HG03575 (cell line): ENCODE results near the gene RABGAP1L.
"Not testable (repeated sequence)": the region's sequence is repeated elsewhere in the genome, so short reads cannot be mapped to it uniquely, and the experiment has no call there.

Experiments used
- ATAC-seq: cut with Tn5 transposase; IDR thresholded peaks from one replicate; pipeline ENCODE4 v1.9.1; 2021; ENCODE audit not compliant: unreplicated experiment, insufficient number of reproducible peaks, low FRiP score; ENCODE audit errors: extremely low read depth

Gene RABGAP1L

DNA sequence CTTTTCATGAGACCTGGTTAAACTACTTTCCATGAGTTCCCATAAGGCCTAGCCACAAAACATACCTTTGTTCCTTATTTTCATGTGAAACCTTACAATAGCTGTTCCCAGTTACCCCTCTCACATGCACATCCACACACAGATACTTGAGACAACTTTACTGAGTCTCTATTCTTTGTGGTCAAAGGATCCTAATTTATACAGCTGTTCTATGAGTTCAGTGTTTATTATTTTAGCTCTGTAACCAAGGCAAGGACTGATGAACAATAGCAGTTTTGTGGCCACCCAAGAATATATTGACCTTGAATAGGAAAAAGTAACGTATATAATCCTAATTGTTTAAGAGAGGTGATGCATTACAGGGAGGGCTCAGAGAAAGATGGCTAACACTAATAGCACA lies 679.9 kb downstream of the RABGAP1L start:
- ATAC-seq = no peak

DNA sequence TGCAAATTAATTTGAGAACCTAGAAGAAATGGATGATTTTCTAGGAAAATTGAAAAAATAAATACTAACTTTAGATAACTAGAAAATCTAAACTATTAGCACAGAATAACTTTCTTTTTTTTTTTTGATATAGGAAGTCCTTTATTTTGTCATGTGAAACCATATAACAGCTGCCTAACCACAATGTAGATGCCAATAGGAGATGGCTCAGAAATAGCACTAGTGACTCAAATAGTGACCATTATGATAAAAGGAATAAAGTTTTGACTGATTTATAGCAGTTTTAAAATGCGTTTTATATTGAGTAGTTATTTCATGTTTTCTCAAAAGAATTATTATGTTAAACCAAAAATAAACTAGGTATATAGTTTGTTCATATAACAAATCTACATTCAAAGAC lies 682.4 kb downstream of the RABGAP1L start:
- ATAC-seq = no peak

DNA sequence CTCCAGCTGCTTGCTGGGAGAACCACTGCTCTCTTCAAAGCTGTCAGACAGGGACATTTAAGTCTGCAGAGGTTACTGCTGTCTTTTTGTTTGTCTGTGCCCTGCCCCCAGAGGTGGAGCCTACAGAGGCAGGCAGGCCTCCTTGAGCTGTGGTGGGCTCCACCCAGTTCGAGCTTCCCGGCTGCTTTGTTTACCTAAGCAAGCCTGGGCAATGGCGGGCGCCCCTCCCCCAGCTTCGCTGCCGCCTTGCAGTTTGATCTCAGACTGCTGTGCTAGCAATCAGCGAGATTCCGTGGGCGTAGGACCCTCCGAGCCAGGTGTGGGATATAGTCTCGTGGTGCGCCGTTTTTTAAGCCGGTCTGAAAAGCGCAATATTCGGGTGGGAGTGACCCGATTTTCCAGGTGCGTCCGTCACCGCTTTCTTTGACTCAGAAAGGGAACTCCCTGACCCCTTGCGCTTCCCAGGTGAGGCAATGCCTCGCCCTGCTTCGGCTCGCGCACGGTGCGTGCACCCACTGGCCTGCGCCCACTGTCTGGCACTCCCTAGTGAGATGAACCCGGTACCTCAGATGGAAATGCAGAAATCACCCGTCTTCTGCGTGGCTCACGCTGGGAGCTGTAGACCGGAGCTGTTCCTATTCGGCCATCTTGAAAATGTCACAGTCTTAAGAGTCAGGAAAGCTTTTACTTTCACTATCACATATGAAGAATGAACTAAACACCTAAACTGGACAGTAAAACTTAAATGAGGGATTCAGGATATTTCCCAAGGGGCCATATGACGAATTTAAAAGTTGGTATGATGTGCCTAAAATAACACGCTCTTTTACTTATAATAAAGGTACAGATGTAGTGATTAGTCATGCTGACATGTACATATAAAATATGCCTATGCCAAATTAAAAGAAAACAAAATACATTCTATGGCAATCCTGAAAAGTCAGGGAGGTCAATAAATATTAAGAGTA lies 689.6 kb downstream of the RABGAP1L start:
- not testable (repeated sequence) for ATAC-seq

DNA sequence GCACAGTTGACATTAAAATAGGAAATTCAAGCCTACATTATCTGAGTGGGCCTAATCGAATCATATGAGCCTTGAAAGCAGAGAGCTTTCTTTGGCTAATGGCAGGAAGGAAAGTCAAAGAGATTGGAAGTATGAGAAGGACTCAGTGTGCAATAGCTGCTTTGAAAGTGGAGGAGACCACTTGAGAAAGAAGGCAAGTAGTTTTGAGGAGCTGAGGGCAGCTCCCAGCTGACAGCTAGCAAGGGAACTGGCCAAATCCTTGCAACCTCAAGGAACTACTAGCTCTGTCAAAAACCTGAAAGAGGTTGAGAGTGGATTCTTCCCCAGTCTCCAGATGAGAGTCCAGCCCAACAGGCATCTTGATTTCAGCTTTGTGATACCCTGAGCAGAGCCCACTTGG lies 691.4 kb downstream of the RABGAP1L start:
- ATAC-seq = no peak

DNA sequence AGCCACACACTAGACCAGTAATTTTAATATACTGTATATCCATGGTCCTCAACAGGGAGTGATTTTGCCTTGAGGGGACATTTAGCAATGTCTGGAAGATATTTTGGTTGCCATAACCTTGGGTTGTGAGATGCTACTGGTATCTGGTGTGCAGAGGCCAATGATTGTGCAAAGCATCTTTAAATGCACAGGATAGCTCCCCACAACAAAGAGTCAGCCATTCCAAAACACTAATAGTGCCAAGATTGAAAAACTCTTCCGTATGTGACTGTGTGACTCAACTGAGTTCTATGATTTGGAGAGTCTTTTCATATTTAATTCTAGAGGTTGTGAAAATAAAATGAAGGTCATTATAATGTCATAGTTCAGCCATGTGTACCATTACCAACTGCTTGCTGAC lies 699.0 kb downstream of the RABGAP1L start:
- no peak for ATAC-seq

GRCh38 chr1:174870319-174870718 lies 711.0 kb downstream of the RABGAP1L start:
- ATAC-seq = no peak

- no peak for ATAC-seq
Observed at GRCh38 chr1:174871886-174872285, 712.6 kb downstream of the RABGAP1L start.

DNA sequence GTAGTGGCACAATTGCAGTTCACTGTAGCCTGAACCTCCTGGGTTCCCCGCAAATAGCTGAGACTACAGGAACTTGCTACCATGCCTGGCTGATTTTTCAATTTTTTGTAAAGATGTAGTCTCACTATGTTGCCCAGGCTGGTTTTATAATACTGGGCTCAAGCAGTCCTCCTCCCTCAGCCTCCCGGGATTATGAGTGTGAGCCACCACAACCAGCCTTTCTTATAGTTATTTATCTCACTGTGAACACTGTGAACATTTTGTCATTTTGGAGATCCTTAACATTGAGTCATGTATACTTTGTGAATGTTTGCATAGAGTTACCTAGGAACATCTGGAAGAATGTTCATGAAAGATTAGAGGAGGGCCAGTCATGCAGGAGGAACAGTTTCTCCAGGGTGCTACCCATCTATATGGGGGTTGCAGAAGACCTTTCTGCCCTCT lies 713.3 kb downstream of the RABGAP1L start:
- ATAC-seq = no peak

GRCh38 chr1:174874331-174875053 lies 715.2 kb downstream of the RABGAP1L start:
- ATAC-seq = no peak

DNA sequence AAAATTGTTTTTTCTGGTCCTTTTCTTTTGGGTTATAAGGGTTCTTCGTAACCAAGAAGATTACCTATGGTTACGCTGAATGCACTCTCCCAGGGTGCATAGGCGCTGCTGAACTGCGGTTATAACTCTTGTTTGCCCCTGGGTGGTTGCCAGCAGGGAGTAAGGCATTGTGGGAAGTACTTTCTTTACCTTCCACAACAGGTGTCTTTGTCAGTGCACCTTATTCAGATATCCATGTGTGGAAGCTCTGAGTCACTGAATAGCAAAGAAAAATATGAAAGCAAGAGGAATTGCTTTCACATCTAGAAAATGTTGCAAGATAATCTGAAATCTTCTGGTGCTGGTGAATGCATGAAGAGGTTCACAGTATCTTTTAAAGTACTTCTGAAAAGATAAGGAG lies 716.0 kb downstream of the RABGAP1L start:
- ATAC-seq = no peak

DNA sequence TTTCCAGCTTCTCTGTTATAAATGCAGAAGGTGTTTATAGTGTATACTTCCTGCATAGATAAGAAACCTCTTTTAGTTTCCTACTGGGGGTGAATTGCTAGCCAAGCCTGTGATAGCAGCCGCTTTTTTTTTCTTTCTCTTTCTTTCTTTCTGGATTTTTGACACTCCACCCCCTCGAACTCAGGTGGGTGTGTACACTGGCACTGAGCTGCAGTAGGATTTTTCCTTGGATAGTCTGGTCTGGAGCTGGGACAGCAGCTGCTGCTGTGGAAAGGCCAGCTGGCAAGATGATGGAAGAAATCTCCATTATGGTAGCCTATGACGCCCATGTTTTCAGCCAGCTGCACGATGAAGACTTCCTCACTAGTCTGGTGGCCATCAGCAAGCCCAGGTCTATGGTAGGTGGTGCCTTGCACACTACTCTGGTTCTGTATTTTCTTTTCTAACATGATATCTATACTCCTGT lies 717.9 kb downstream of the RABGAP1L start:
- ATAC-seq = no peak

GRCh38 chr1:174880171-174880570 lies 720.9 kb downstream of the RABGAP1L start:
- no peak for ATAC-seq

- ATAC-seq = no peak
Observed at GRCh38 chr1:174883409-174883808, 724.1 kb downstream of the RABGAP1L start.

GRCh38 chr1:174884038-174884437 lies 724.7 kb downstream of the RABGAP1L start:
- ATAC-seq = no peak

DNA sequence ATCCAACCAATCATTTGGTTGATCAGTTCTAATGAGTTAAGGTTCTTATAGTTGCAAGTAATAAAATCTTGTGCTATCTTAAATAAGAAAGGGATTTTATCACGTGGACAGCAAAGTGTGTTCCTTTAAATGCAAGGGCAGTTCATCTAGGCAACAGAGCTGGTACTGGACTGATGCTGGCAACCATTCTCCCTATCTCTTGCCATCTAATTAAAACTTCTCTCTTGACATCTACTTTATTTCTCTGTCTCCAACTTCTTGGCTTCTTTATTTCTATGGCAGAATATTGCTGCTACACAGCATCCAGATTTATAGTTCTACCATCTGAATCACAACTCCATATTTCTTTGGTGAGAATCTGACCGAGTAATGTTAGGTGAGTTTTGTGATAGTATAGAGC lies 725.2 kb downstream of the RABGAP1L start:
- no peak for ATAC-seq

GRCh38 chr1:174890024-174890423 lies 730.7 kb downstream of the RABGAP1L start:
- ATAC-seq = no peak

DNA sequence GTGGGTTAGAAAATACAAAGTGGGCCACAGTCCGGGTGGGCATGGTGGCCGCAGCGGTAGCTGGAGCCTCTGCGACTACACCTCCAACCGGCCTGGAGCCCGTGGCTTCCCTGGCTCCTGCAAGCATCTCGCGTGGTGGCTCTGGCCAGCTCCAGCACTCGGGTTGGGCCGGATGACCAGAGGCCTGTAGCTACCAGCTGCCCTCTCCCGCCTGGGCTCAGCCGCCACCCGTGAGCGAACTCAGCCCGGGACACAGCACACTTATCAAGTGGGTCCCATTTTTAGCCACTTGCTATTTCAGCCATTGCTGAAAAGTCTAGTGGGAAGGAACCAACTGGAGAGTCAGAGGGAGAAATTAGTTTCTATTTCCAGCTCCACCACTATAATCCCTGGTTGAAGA lies 732.7 kb downstream of the RABGAP1L start:
- ATAC-seq = no peak

GRCh38 chr1:174894117-174894762 lies 734.9 kb downstream of the RABGAP1L start:
- ATAC-seq = no peak

GRCh38 chr1:174895610-174896009 lies 736.3 kb downstream of the RABGAP1L start:
- not testable (repeated sequence) for ATAC-seq
